ENCODE measurements around the gene SUFU. TPM values are rescaled to one million over a fixed set of nuclear protein-coding genes. Genes with fewer than 3 reads are reported as not detected.

Gene SUFU
- total RNA-seq, 4 donors from 2014 or later = 5.3 to 10.0 (median 8.6) TPM

DNA sequence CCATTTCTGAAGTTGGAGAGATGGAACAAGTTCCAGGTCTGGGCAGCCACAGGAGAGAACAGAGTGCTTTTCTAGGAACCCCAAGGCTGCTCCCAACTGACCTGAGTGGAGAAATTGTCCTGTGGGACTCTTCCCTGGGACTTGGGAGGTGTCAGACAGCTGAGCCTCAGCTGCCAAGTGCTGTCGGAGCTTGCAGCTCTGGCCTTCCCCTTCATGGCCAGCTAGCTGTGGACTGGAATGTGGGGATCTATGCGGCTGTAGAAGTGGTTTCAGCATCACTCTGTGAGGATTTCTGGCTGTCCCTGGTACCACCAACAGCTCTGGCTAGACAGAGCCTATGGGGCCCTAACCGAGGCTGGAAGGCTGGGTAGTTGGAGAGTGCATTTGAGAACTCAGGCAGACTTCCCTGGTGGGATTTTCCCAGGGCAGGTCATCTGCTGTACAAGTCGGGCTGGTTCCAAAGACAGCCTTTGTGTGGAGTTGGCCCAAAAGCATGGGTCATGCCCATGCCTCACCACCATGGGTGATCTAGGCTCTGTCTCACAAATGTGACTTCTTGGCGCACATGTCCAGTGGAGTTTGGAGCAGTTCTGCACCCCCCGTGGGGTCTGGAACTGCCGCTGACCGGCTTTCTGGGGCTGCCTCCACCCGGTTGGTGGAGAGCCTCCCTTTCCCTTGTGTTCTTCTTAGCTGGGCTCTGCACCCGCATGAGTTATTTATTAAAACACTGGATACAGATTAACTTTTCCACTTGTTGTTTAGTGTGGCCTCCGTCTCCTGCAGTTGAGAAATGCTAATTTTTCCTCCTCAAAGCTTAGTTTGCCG is 10.9 kb downstream of the SUFU start:
- Histone ChIP-seq H3K36me3 (peaks cover 0 to 72% of the 10 kb centered on the region in 2 donors), H3K27me3 (no peaks in the 10 kb centered on the region), H3K27ac (no peak overlapping the region), H3K4me3 (no peak overlapping the region), H3K9me3 (no peaks in the 10 kb centered on the region), H3K4me1 (peaks cover 0 to 2% (median 0%) of the 10 kb centered on the region in 3 donors)
- 78 to 80% methylated on average over 4 to 9 of the region's 12 CpGs for WGBS, 2 donors (ENCODE audit: low coverage in 1 of 2)
- no peak for ATAC-seq
- TF ChIP-seq, protein P1, sequence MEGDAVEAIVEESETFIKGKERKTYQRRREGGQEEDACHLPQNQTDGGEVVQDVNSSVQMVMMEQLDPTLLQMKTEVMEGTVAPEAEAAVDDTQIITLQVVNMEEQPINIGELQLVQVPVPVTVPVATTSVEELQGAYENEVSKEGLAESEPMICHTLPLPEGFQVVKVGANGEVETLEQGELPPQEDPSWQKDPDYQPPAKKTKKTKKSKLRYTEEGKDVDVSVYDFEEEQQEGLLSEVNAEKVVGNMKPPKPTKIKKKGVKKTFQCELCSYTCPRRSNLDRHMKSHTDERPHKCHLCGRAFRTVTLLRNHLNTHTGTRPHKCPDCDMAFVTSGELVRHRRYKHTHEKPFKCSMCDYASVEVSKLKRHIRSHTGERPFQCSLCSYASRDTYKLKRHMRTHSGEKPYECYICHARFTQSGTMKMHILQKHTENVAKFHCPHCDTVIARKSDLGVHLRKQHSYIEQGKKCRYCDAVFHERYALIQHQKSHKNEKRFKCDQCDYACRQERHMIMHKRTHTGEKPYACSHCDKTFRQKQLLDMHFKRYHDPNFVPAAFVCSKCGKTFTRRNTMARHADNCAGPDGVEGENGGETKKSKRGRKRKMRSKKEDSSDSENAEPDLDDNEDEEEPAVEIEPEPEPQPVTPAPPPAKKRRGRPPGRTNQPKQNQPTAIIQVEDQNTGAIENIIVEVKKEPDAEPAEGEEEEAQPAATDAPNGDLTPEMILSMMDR (IDR thresholded peaks at IDR 0.05) = no peak
- no peak for TF ChIP-seq POLR2A (IDR thresholded peaks at IDR 0.05)
- no peak for TF ChIP-seq EP300 (IDR thresholded peaks at IDR 0.05)
- no peak for TF ChIP-seq POLR2AphosphoS5 (IDR thresholded peaks at IDR 0.05)

- 100% methylated on average over 1 of the region's 3 CpGs; no CpG with 5 or more reads in 1 of the 2 donors for whole genome bisulfite sequencing, 2 donors (ENCODE audit: low coverage in 1 of 2)
These were observed 12.0 kb downstream of the SUFU start for GRCh38 chr10:102515724-102516123.

DNA sequence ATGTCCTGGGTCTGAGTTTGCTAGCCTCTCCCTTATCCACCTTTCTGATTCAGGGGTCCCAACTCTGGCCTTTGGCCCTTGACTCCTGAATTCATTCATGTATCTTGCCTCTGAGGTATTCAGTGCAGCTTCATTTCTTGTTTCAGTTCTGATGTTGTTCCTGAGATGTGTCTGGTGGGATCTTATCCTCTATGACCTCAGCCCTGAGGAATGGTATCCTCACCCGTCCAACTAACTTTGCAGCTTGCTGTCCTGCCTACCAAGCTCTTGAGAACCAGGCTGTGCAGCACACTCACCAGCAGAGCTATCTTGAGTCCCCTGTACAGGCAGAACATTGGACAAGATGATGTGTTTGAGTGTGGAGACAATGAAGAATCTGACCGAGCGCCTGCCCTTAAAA is 13.8 kb downstream of the SUFU start:
- H3K27me3 ChIP-seq = no peaks in the 10 kb centered on the region
- H3K4me3 ChIP-seq = no peak overlapping the region
- ATAC-seq = no peak
- H3K4me1 ChIP-seq = no peaks in the 10 kb centered on the region
- 67% methylated on average over 2 of the region's 3 CpGs; no CpG with 5 or more reads in 1 of the 2 donors for WGBS, 2 donors (ENCODE audit: low coverage in 1 of 2)
- no peaks in the 10 kb centered on the region for H3K9me3 ChIP-seq
- peaks cover 0 to 50% of the 10 kb centered on the region in 2 donors for H3K36me3 ChIP-seq
- no peak for TF ChIP-seq POLR2AphosphoS5 (IDR thresholded peaks at IDR 0.05)
- TF ChIP-seq EP300 (IDR thresholded peaks at IDR 0.05) = no peak
- no peak for TF ChIP-seq POLR2A (IDR thresholded peaks at IDR 0.05)
- TF ChIP-seq, protein P1 (IDR thresholded peaks at IDR 0.05) = no peak
- H3K27ac ChIP-seq = no peak overlapping the region

More at GRCh38 chr10:102515724-102516123, 12.0 kb downstream of the SUFU start:
- Histone ChIP-seq H3K4me1 (no peaks in the 10 kb centered on the region), H3K4me3 (no peak overlapping the region), H3K27ac (no peak overlapping the region), H3K36me3 (peaks cover 0 to 61% of the 10 kb centered on the region in 2 donors), H3K9me3 (no peaks in the 10 kb centered on the region), H3K27me3 (no peaks in the 10 kb centered on the region)
- TF ChIP-seq POLR2A (IDR thresholded peaks at IDR 0.05) (no peak), EP300 (IDR thresholded peaks at IDR 0.05) (no peak), POLR2AphosphoS5 (IDR thresholded peaks at IDR 0.05) (no peak)
- TF ChIP-seq, protein P1 (IDR thresholded peaks at IDR 0.05) = no peak
- ATAC-seq = no peak

- WGBS, 2 donors (ENCODE audit: low coverage in 1 of 2) = 86 to 90% methylated on average over 9 to 12 of the region's 12 CpGs
- H3K4me1 ChIP-seq = peaks cover 0 to 4% (median 0%) of the 10 kb centered on the region in 3 donors
- ATAC-seq = no peak
- H3K27ac ChIP-seq = no peak overlapping the region
- TF ChIP-seq EP300 (IDR thresholded peaks at IDR 0.05) = no peak
- TF ChIP-seq, protein P1 (IDR thresholded peaks at IDR 0.05) = no peak
- no peak for TF ChIP-seq POLR2AphosphoS5 (IDR thresholded peaks at IDR 0.05)
- TF ChIP-seq POLR2A (IDR thresholded peaks at IDR 0.05) = no peak
- no peaks in the 10 kb centered on the region for H3K27me3 ChIP-seq
- H3K36me3 ChIP-seq = peaks cover 0 to 47% of the 10 kb centered on the region in 2 donors
- no peaks in the 10 kb centered on the region for H3K9me3 ChIP-seq
- no peak overlapping the region for H3K4me3 ChIP-seq
These were observed 15.6 kb downstream of the SUFU start for GRCh38 chr10:102519246-102519825.

Measured in gastroesophageal sphincter (tissue), 4 donors.